Sigmoid colon (tissue), 4 donors: ENCODE measurements around the gene CRYGN.

ENCODE experiments used
- EP300 ChIP-seq, 4 donors: sonication (generic); formaldehyde crosslinking; IDR thresholded peaks; one replicate each; pipeline ENCODE4 v1.6.1; 2017; ENCODE audit warnings: antibody characterized with exemption in 4 of 4
- POLR2A ChIP-seq, 2 donors: fragments of 450-650 bp; IDR thresholded peaks; one replicate each; pipeline ENCODE4 v1.6.1; 2016; ENCODE audit warnings: antibody characterized with exemption in 2 of 2, mild to moderate bottlenecking in 2 of 2, moderate library complexity in 2 of 2
- POLR2AphosphoS5 ChIP-seq, 4 donors: sonication (generic); formaldehyde crosslinking; IDR thresholded peaks; one replicate each; pipeline ENCODE4 v1.6.1; 2017; ENCODE audit warnings: antibody characterized with exemption in 4 of 4
- TF ChIP-seq, protein P1 (sequence below), 4 experiments: fragments of 450-650 bp in 3 of 4; fragments of 200-600 bp in 1 of 4; IDR thresholded peaks; one replicate each; pipeline ENCODE4 v1.5.1; 2016 to 2019; ENCODE audit warnings: antibody characterized with exemption in 4 of 4, mild to moderate bottlenecking in 3 of 4, moderate library complexity in 2 of 4

GRCh38 chr7:151430391-151431205, 9.3 kb downstream of the CRYGN start:
- TF ChIP-seq POLR2AphosphoS5 (IDR thresholded peaks at IDR 0.05) (no peak), POLR2A (IDR thresholded peaks at IDR 0.05) (no peak), EP300 (IDR thresholded peaks at IDR 0.05) (no peak)
- TF ChIP-seq, protein P1, sequence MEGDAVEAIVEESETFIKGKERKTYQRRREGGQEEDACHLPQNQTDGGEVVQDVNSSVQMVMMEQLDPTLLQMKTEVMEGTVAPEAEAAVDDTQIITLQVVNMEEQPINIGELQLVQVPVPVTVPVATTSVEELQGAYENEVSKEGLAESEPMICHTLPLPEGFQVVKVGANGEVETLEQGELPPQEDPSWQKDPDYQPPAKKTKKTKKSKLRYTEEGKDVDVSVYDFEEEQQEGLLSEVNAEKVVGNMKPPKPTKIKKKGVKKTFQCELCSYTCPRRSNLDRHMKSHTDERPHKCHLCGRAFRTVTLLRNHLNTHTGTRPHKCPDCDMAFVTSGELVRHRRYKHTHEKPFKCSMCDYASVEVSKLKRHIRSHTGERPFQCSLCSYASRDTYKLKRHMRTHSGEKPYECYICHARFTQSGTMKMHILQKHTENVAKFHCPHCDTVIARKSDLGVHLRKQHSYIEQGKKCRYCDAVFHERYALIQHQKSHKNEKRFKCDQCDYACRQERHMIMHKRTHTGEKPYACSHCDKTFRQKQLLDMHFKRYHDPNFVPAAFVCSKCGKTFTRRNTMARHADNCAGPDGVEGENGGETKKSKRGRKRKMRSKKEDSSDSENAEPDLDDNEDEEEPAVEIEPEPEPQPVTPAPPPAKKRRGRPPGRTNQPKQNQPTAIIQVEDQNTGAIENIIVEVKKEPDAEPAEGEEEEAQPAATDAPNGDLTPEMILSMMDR (IDR thresholded peaks at IDR 0.05), result no peak
